SK-N-SH treated with all-trans-retinoic acid at 6 μM for 48 hours (cell line): Measurements from ENCODE around the gene DUSP2.

Experiments used
- CREB5 ChIP-seq: fragments of 250-450 bp; sonication (Bioruptor Pico); IDR thresholded peaks from 2 replicates; pipeline ENCODE4 v1.5.1; 2020; ENCODE audit warnings: low read depth, mild to moderate bottlenecking, moderate library complexity
- ESRRG ChIP-seq: fragments of 250-450 bp; sonication (Bioruptor Pico); IDR thresholded peaks from 2 replicates; pipeline ENCODE4 v1.6.1; 2021; ENCODE audit warnings: mild to moderate bottlenecking
- PATZ1 ChIP-seq: fragments of 250-450 bp; sonication (Bioruptor Pico); IDR thresholded peaks from 2 replicates; pipeline ENCODE4 v1.8.0; 2020; ENCODE audit warnings: mild to moderate bottlenecking, moderate library complexity, borderline replicate concordance
- TSHZ2 ChIP-seq: fragments of 250-450 bp; sonication (Bioruptor Pico); IDR thresholded peaks from 2 replicates; pipeline ENCODE4 v1.5.0; 2020; ENCODE audit warnings: mild to moderate bottlenecking, moderate library complexity
- ZNF565 ChIP-seq: fragments of 450-650 bp; formaldehyde crosslinking; conservative IDR thresholded peaks from 2 replicates; pipeline ENCODE4 v1.5.0; 2020; ENCODE audit warnings: low read depth, mild to moderate bottlenecking, moderate library complexity

GRCh38 chr2:96122391-96122790 lies 22.8 kb downstream of the DUSP2 start:
- TF ChIP-seq ESRRG (CRISPR knock-in tag) (no peak), TSHZ2 (CRISPR knock-in tag) (no peak), CREB5 (no peak), PATZ1 (no peak), ZNF565 (CRISPR knock-in tag) (no peak)
